Kidney (tissue), 14 donors: ENCODE results near the gene ACADS. TPM values are rescaled to one million over a fixed set of nuclear protein-coding genes. Genes with fewer than 3 reads are reported as not detected.

Source experiments
- DNase-seq, 5 donors: peaks; one replicate each; pipeline ENCODE4 v3.0.0-alpha.2; 2013 to 2020
- FAIRE-seq: peaks from 2 replicates; lab custom pipeline; 2012; peaks lifted over from hg19 to GRCh38; lab: Jason Lieb, UNC
- H3K27ac ChIP-seq, 2 donors: one replicate each; pipeline ENCODE4 v1.7.0; 2013; ENCODE audit warnings: low read depth in 2 of 2, low read length in 2 of 2, inconsistent platforms in 1 of 2
- H3K27me3 ChIP-seq: one replicate; pipeline ENCODE4 v1.7.1; 2013; ENCODE audit warnings: low read length, inconsistent platforms; ENCODE audit not compliant: control insufficient read depth, insufficient read depth
- H3K36me3 ChIP-seq, 3 donors: one replicate each; pipeline versions ENCODE4 v1.7.0 to v1.7.1; 2013; ENCODE audit warnings: low read length in 3 of 3, control low read depth in 1 of 3, inconsistent platforms in 1 of 3; ENCODE audit not compliant: insufficient read depth in 3 of 3, control insufficient read depth in 2 of 3
- H3K4me1 ChIP-seq, 3 donors: one replicate each; pipeline versions ENCODE4 v1.7.0 to v1.7.1; 2013; ENCODE audit warnings: low read length in 3 of 3, inconsistent platforms in 1 of 3, low read depth in 1 of 3; ENCODE audit not compliant: control insufficient read depth in 2 of 3, insufficient read depth in 2 of 3
- H3K4me3 ChIP-seq, 3 donors: one replicate each; pipeline versions ENCODE4 v1.7.0 to v1.8.1; 2013; ENCODE audit warnings: low read length in 3 of 3, control low read depth in 1 of 3, inconsistent platforms in 1 of 3
- H3K9ac ChIP-seq, 3 donors: one replicate each; pipeline versions ENCODE4 v1.7.0 to v1.7.1; 2013; ENCODE audit warnings: low read length in 3 of 3, control low read depth in 1 of 3, inconsistent platforms in 1 of 3
- H3K9me3 ChIP-seq, 3 donors: one replicate each; pipeline versions ENCODE4 v1.7.0 to v1.7.1; 2013; ENCODE audit warnings: low read length in 3 of 3, control low read depth in 1 of 3, inconsistent platforms in 1 of 3; ENCODE audit not compliant: control insufficient read depth in 2 of 3, insufficient read depth in 1 of 3
- intact Hi-C: fragments of 100-400 bp; cut with DNase I; formaldehyde crosslinking; loops from one replicate; pipeline ENCODE4 v1.11.1; 2022
- polyA plus RNA-seq: library from polyadenylated mRNA; stranded (reverse); fragments of 350-450 nt; fragmentation: Illumina TruSeq; extraction: RNeasy Lipid Tissue Mini Kit (QIAGEN cat#74804); gene quantifications from one replicate; pipeline ENCODE4 v1.2.3, GENCODE V29; 2014; ENCODE audit warnings: low read depth, low replicate concordance; ENCODE audit not compliant: insufficient read depth
- total RNA-seq: library from RNA; stranded (reverse); fragmentation: NEBNext Ultra II Directional; extraction: Animal tissue kit (Norgen Biotek cat#: 25700); gene quantifications from one replicate; pipeline ENCODE4 v1.2.1, GENCODE V29; 2021
- TF ChIP-seq, protein P1 (sequence below): IDR thresholded peaks from 3 replicates; pipeline ENCODE4 v1.5.1; 2012; ENCODE audit warnings: mild to moderate bottlenecking, moderate library complexity, borderline replicate concordance; ENCODE audit not compliant: insufficient read depth; ENCODE audit errors: extremely low read depth
- donor health status: control.
- donor health status: control.
- donor health status: control.
- donor health status: control.
- donor health status: control.
- donor health status: DM: yes; HTN: yes; CAD: no.
- donor health status: Normal renal cell carcinoma (clear cell type).

Gene ACADS
- total and polyA plus RNA-seq, 2 donors from 2014 or later = 24.4 to 133 TPM

DNA sequence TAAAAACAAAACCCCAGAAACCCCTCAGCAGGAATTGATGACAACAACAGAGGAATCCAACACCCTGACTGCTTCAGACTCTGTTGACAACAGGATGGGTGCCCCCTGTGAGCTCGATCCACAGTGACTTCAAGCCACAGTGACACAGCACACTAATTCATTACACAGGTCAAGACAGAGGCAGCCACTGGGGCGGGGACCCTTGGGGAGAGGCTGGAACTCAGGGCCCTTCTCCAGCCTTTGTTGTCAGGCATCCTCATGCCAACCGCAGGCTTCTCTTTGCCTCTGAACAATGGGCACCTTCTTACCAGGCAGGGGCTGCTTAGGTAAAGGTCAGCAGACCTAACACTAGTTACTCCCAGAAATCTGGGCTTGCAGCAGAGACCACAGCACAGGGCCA lies 37.6 kb downstream of the ACADS start:
- TF ChIP-seq, protein P1, sequence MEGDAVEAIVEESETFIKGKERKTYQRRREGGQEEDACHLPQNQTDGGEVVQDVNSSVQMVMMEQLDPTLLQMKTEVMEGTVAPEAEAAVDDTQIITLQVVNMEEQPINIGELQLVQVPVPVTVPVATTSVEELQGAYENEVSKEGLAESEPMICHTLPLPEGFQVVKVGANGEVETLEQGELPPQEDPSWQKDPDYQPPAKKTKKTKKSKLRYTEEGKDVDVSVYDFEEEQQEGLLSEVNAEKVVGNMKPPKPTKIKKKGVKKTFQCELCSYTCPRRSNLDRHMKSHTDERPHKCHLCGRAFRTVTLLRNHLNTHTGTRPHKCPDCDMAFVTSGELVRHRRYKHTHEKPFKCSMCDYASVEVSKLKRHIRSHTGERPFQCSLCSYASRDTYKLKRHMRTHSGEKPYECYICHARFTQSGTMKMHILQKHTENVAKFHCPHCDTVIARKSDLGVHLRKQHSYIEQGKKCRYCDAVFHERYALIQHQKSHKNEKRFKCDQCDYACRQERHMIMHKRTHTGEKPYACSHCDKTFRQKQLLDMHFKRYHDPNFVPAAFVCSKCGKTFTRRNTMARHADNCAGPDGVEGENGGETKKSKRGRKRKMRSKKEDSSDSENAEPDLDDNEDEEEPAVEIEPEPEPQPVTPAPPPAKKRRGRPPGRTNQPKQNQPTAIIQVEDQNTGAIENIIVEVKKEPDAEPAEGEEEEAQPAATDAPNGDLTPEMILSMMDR = no peak
- no peak overlapping the region for H3K9ac ChIP-seq
- peaks cover 15 to 54% (median 32%) of the 10 kb centered on the region in 3 donors for H3K36me3 ChIP-seq

DNA sequence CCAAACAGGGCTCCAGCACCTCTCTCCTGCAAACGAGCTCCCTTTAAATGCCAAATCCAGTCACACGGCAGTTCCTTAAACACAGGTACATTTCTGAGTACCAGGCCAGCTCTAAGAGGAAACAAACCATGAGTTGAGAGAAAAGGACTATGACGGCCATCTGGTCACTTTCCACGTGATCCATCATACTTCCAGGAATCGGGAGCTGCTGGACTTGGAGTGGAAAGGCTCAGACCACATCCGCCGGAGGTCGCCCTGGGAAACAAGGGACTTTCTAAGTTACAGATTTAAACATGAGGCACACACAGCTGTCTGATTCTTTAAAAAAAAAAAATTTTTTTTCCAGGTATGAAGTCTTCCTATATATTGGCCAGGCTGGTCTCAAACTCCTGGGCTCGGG lies 39.2 kb downstream of the ACADS start:
- H3K9me3 ChIP-seq = no peaks in the 10 kb centered on the region
- FAIRE-seq (no peak), DNase-seq (no peak)
- H3K27me3 ChIP-seq = no peaks in the 10 kb centered on the region
- intact Hi-C loops = no loop called here
- H3K4me1 ChIP-seq = peaks cover 0 to 5% (median 0%) of the 10 kb centered on the region in 3 donors
- H3K9ac ChIP-seq = no peak overlapping the region
- H3K27ac ChIP-seq = no peak overlapping the region
- TF ChIP-seq, protein P1 = no peak
- H3K4me3 ChIP-seq = no peak overlapping the region
- H3K36me3 ChIP-seq = peaks cover 17 to 58% (median 35%) of the 10 kb centered on the region in 3 donors

More for the DNA sequence above, 37.6 kb downstream of the ACADS start:
- peak in 1 of 5 donors; percentile 51 for DNase-seq
- no peaks in the 10 kb centered on the region for H3K27me3 ChIP-seq
- FAIRE-seq = no peak
- no peaks in the 10 kb centered on the region for H3K9me3 ChIP-seq
- no peak overlapping the region for H3K4me3 ChIP-seq
- H3K4me1 ChIP-seq = peaks cover 0 to 5% (median 0%) of the 10 kb centered on the region in 3 donors
- intact Hi-C loops = no loop called here
- no peak overlapping the region for H3K27ac ChIP-seq

DNA sequence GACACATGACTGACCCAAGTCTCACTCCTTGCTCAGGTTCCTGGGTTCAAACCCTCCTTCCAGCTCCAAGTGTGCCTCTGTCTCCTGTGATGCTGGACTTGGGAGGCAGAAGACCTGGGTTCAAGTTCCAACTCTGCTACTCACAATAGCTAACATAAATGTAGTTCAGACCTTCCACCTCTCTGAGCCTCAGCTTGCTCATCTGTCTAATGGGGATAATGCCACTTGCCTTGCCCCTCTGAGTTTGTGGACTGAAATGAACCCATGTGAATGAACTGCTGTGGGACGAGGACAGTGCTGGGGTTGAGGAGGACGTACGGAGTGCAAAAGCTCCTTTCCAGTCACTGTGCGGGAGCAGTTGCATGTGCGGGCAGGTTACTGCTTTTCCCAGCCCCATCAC lies 40.9 kb downstream of the ACADS start:
- H3K27me3 ChIP-seq = no peaks in the 10 kb centered on the region
- DNase-seq (no peak), FAIRE-seq (no peak)
- no peak overlapping the region for H3K27ac ChIP-seq
- intact Hi-C loops = no loop called here
- no peak overlapping the region for H3K4me3 ChIP-seq
- TF ChIP-seq, protein P1 = no peak
- no peak overlapping the region for H3K9ac ChIP-seq
- H3K9me3 ChIP-seq = no peaks in the 10 kb centered on the region
- peaks cover 17 to 54% (median 35%) of the 10 kb centered on the region in 3 donors for H3K36me3 ChIP-seq
- peaks cover 0 to 5% (median 0%) of the 10 kb centered on the region in 3 donors for H3K4me1 ChIP-seq
